Embryonic facial prominence (tissue), 1 donor: Measurements from ENCODE around the gene VPS33A.

Experiments
- DNase-seq: peaks from one replicate; pipeline ENCODE4 v3.0.0-alpha.2; 2016; ENCODE audit errors: extremely low spot score

VPS33A gene

GRCh38 chr12:122182887-122183587 lies 83.3 kb downstream of the VPS33A start, which contains the start of gene LRRC43:
Gene LRRC43, plus strand, starts transcription at chr12:122183123. Its CDS starts 22 bp downstream, at chr12:122183145.
- no peak for DNase-seq
